H9 (cell line): ENCODE measurements around the gene CCDC78. TPM values are rescaled to one million over a fixed set of nuclear protein-coding genes. Genes with fewer than 3 reads are reported as not detected.

Experiments used
- DNase-seq: peaks from one replicate; pipeline ENCODE4 v3.0.0-alpha.2; 2017
- H2AFZ ChIP-seq: one replicate; pipeline ENCODE4 v1.6.1; 2013; ENCODE audit warnings: mild to moderate bottlenecking, low read length, control low read depth, moderate library complexity
- H2AK5ac ChIP-seq: 2 replicates; pipeline ENCODE4 v1.6.1; 2013; ENCODE audit warnings: low read length, control low read depth, mixed read lengths; ENCODE audit not compliant: insufficient read length
- H2BK120ac ChIP-seq: one replicate; pipeline ENCODE4 v1.6.1; 2013; ENCODE audit warnings: low read depth, mild to moderate bottlenecking, low read length, control low read depth, inconsistent platforms; ENCODE audit not compliant: poor library complexity, severe bottlenecking
- H2BK12ac ChIP-seq: 2 replicates; pipeline ENCODE4 v1.6.1; 2013; ENCODE audit warnings: low read length, control low read depth, mixed read lengths, low read depth; ENCODE audit not compliant: insufficient read length
- H2BK15ac ChIP-seq: 2 replicates; pipeline ENCODE4 v1.6.1; 2013; ENCODE audit warnings: low read depth, low read length, control low read depth
- H2BK20ac ChIP-seq: one replicate; pipeline ENCODE4 v1.6.1; 2013; ENCODE audit warnings: low read depth, mild to moderate bottlenecking, low read length, control low read depth, inconsistent platforms; ENCODE audit not compliant: poor library complexity, severe bottlenecking
- H2BK5ac ChIP-seq: 2 replicates; pipeline ENCODE4 v1.6.1; 2013; ENCODE audit warnings: low read length, control low read depth, mixed read lengths; ENCODE audit not compliant: insufficient read length
- H3K14ac ChIP-seq: 2 replicates; pipeline ENCODE4 v1.6.1; 2013; ENCODE audit warnings: low read length, control low read depth; ENCODE audit not compliant: insufficient read depth
- H3K18ac ChIP-seq: 2 replicates; pipeline ENCODE4 v1.6.1; 2013; ENCODE audit warnings: low read depth, mild to moderate bottlenecking, mixed read lengths, low read length, control low read depth; ENCODE audit not compliant: insufficient read length
- H3K23ac ChIP-seq: 2 replicates; pipeline ENCODE4 v1.6.1; 2013; ENCODE audit warnings: low read length, control low read depth, mixed read lengths, low read depth; ENCODE audit not compliant: insufficient read length
- H3K23me2 ChIP-seq: 2 replicates; pipeline ENCODE4 v1.6.1; 2013; ENCODE audit warnings: low read depth, mild to moderate bottlenecking, mixed read lengths, low read length, control low read depth; ENCODE audit not compliant: insufficient read length, poor library complexity, severe bottlenecking
- H3K27ac ChIP-seq: 2 replicates; pipeline ENCODE4 v1.5.1; 2013; ENCODE audit warnings: low read length, control low read depth, mixed read lengths, low read depth; ENCODE audit not compliant: insufficient read length
- H3K27me3 ChIP-seq: 2 replicates; pipeline ENCODE4 v1.6.1; 2013; ENCODE audit warnings: low read length, control low read depth, inconsistent platforms; ENCODE audit not compliant: insufficient read depth
- H3K4ac ChIP-seq: 2 replicates; pipeline ENCODE4 v1.6.1; 2013; ENCODE audit warnings: low read depth, mild to moderate bottlenecking, control low read depth, inconsistent platforms, low read length, moderate library complexity
- H3K4me1 ChIP-seq: 2 replicates; pipeline ENCODE4 v1.6.1; 2013; ENCODE audit warnings: low read length, control low read depth, inconsistent platforms; ENCODE audit not compliant: insufficient read depth
- H3K4me2 ChIP-seq: 2 replicates; pipeline ENCODE4 v1.6.1; 2013; ENCODE audit warnings: low read length, control low read depth, mixed read lengths; ENCODE audit not compliant: insufficient read length, insufficient read depth
- H3K56ac ChIP-seq: 2 replicates; pipeline ENCODE4 v1.6.1; 2013; ENCODE audit warnings: low read depth, mild to moderate bottlenecking, mixed read lengths, low read length, control low read depth; ENCODE audit not compliant: insufficient read length
- H3K79me1 ChIP-seq: 2 replicates; pipeline ENCODE4 v1.6.1; 2013; ENCODE audit warnings: low read depth, mild to moderate bottlenecking, moderate library complexity, low read length, control low read depth, inconsistent platforms; ENCODE audit not compliant: insufficient read depth, poor library complexity, severe bottlenecking
- H3K79me2 ChIP-seq: 2 replicates; pipeline ENCODE4 v1.6.1; 2013; ENCODE audit warnings: low read length, control low read depth, inconsistent platforms; ENCODE audit not compliant: insufficient read depth
- H3K9ac ChIP-seq: 2 replicates; pipeline ENCODE4 v1.6.1; 2013; ENCODE audit warnings: low read length, control low read depth, mixed read lengths; ENCODE audit not compliant: insufficient read length; ENCODE audit errors: extremely low read depth
- H3K9me3 ChIP-seq: one replicate; pipeline ENCODE4 v1.6.1; 2013; ENCODE audit warnings: low read depth, low read length, inconsistent platforms; ENCODE audit not compliant: control insufficient read depth
- H3T11ph ChIP-seq: one replicate; pipeline ENCODE4 v1.6.1; 2013; ENCODE audit warnings: mild to moderate bottlenecking, low read length, control low read depth, inconsistent platforms
- H4K20me1 ChIP-seq: one replicate; pipeline ENCODE4 v1.6.1; 2013; ENCODE audit not compliant: control insufficient read depth, insufficient read length, insufficient read depth
- H4K5ac ChIP-seq: 2 replicates; pipeline ENCODE4 v1.6.1; 2013; ENCODE audit warnings: low read depth, mild to moderate bottlenecking, mixed read lengths, low read length, control low read depth; ENCODE audit not compliant: insufficient read length
- H4K8ac ChIP-seq: replicated peaks from 2 replicates; pipeline ENCODE4 v1.6.1; 2013; ENCODE audit warnings: low read length, control low read depth, mixed read lengths, low read depth; ENCODE audit not compliant: insufficient read length
- H4K91ac ChIP-seq: 2 replicates; pipeline ENCODE4 v1.6.1; 2013; ENCODE audit warnings: low read depth, mild to moderate bottlenecking, moderate library complexity, mixed read lengths, low read length, control low read depth; ENCODE audit not compliant: insufficient read length
- H3K27ac Mint-ChIP-seq, 3 experiments: 2 replicates in 2 of 3; 3 replicates in 1 of 3; pipeline ENCODE4 v1.8.0; 2020 to 2021; ENCODE audit warnings: mixed read lengths in 3 of 3, mild to moderate bottlenecking in 1 of 3, moderate library complexity in 1 of 3
- H3K27me3 Mint-ChIP-seq: 2 replicates; pipeline ENCODE4 v1.8.0; 2021; ENCODE audit warnings: low read depth, mild to moderate bottlenecking, moderate library complexity, mixed read lengths
- H3K36me3 Mint-ChIP-seq, 3 experiments: 2 replicates in 2 of 3; 3 replicates in 1 of 3; pipeline ENCODE4 v1.8.0; 2020 to 2021; ENCODE audit warnings: low read depth in 3 of 3, mixed read lengths in 3 of 3; ENCODE audit not compliant: insufficient read depth in 1 of 3
- H3K4me1 Mint-ChIP-seq, 2 experiments: 2 replicates each; pipeline ENCODE4 v1.8.0; 2020; ENCODE audit warnings: mixed read lengths in 2 of 2
- H3K4me3 Mint-ChIP-seq, 2 experiments: 2 replicates in 1 of 2; 3 replicates in 1 of 2; pipeline ENCODE4 v1.8.0; 2020 to 2021; ENCODE audit warnings: mild to moderate bottlenecking in 2 of 2, mixed read lengths in 2 of 2, moderate library complexity in 1 of 2
- H3K9me3 Mint-ChIP-seq, 2 experiments: 2 replicates in 1 of 2; 3 replicates in 1 of 2; pipeline ENCODE4 v1.8.0; 2020; ENCODE audit warnings: mild to moderate bottlenecking in 2 of 2, mixed read lengths in 2 of 2, moderate library complexity in 1 of 2
- CTCF ChIP-seq: fragments of 200-600 bp; sonication (generic); conservative IDR thresholded peaks from 3 replicates; pipeline ENCODE4 v1.8.0; 2021; ENCODE audit warnings: antibody characterized with exemption, mild to moderate bottlenecking
- WGBS: extraction: QIAGEN DNeasy Blood & Tissue Kit; methylation state at CpG from one replicate; pipeline ENCODE4 v1.1.7; 2013; ENCODE audit warnings: missing lambda C conversion rate, low lambda C conversion rate, mixed read lengths; ENCODE audit not compliant: insufficient read length; ENCODE audit errors: extremely low coverage; 5-methylcytosine and 5-hydroxymethylcytosine counted together
- total RNA-seq: library from RNA; stranded (reverse); gene quantifications from 2 replicates; pipeline ENCODE4 v1.2.1, GENCODE V29; 2021

The CCDC78 gene
- total RNA-seq, 1 experiment from 2014 or later, result 12.1 TPM

GRCh38 chr16:761625-762513 lies 35.6 kb upstream of the CCDC78 start:
- no peak overlapping the region for H3K18ac ChIP-seq
- no peak overlapping the region for H4K5ac ChIP-seq
- no peaks in the 10 kb centered on the region for H3K23me2 ChIP-seq
- H3K27ac Mint-ChIP-seq, result no peak overlapping the region
- H2BK15ac ChIP-seq, result no peak overlapping the region
- no peak overlapping the region for H3K14ac ChIP-seq
- H2BK20ac ChIP-seq, result no peak overlapping the region
- no peak for DNase-seq
- no peaks in the 10 kb centered on the region for H3K79me2 ChIP-seq
- no peak overlapping the region for H2BK5ac ChIP-seq
- H3K36me3 Mint-ChIP-seq, result no peaks in the 10 kb centered on the region
- no peaks in the 10 kb centered on the region for H3K27me3 ChIP-seq
- no CpG with 5 or more reads among the region's 22 CpGs for WGBS
- no peak overlapping the region for H2AFZ ChIP-seq
- H2BK12ac ChIP-seq, result no peak overlapping the region
- no peaks in the 10 kb centered on the region for H3K9me3 ChIP-seq
- no peak overlapping the region for H3K27ac ChIP-seq
- no peaks in the 10 kb centered on the region for H3K9me3 Mint-ChIP-seq
- no peaks in the 10 kb centered on the region for H3K79me1 ChIP-seq
- H4K20me1 ChIP-seq, result no peaks in the 10 kb centered on the region
- H3K56ac ChIP-seq, result no peak overlapping the region
- H4K91ac ChIP-seq, result no peak overlapping the region
- H3K4me1 Mint-ChIP-seq, result peaks cover 5 to 10% of the 10 kb centered on the region in 2 experiments
- no peak overlapping the region for H2AK5ac ChIP-seq
- no peak for TF ChIP-seq CTCF
- H3K9ac ChIP-seq, result no peak overlapping the region
- H4K8ac ChIP-seq, result no peak overlapping the region
- no peak overlapping the region for H2BK120ac ChIP-seq
- peaks cover 16% of the 10 kb centered on the region for H3K27me3 Mint-ChIP-seq
- H3K23ac ChIP-seq, result no peak overlapping the region
- H3T11ph ChIP-seq, result no peak overlapping the region
- no peak overlapping the region for H3K4me3 Mint-ChIP-seq
- H3K4me2 ChIP-seq, result no peak overlapping the region
- H3K4me1 ChIP-seq, result no peaks in the 10 kb centered on the region
- no peak overlapping the region for H3K4ac ChIP-seq
